ENCODE data around the gene CADM2. TPM values are rescaled to one million over a fixed set of nuclear protein-coding genes. Genes with fewer than 3 reads are reported as not detected.

Gene CADM2
- total RNA-seq, 1 experiment from 2014 or later = 0.47 TPM

- no peaks in the 10 kb centered on the region for H3K4me1 ChIP-seq (ENCODE audit: insufficient read depth, low read length)
- no peak for ATAC-seq
- no peaks in the 10 kb centered on the region for H3K9me2 ChIP-seq (replicated peaks; ENCODE audit: low read length)
- H3K79me2 ChIP-seq (ENCODE audit: low read length) = no peaks in the 10 kb centered on the region
- H4K20me1 ChIP-seq (ENCODE audit: low read length) = no peaks in the 10 kb centered on the region
- no peaks in the 10 kb centered on the region for H3K36me3 ChIP-seq (ENCODE audit: low read depth, low read length)
- H3K27ac ChIP-seq (ENCODE audit: low read length) = no peak overlapping the region
- no peak for TF ChIP-seq EZH2phosphoT487 (IDR thresholded peaks at IDR 0.05; ENCODE audit: borderline replicate concordance, low read length)
- TF ChIP-seq EZH2 (IDR thresholded peaks at IDR 0.05; ENCODE audit: low read length, unreplicated experiment) = no peak
- TF ChIP-seq CTCF (conservative IDR thresholded peaks at IDR 0.05; ENCODE audit: low read depth, low read length) = no peak
- H2AFZ ChIP-seq (ENCODE audit: low read length) = no peak overlapping the region
- BruUV-seq (replicated peaks) = no TSS peak
- DNase-seq = no peak
- no peaks in the 10 kb centered on the region for H3K9me3 ChIP-seq (ENCODE audit: low read length)
- no peak overlapping the region for H3K4me2 ChIP-seq (ENCODE audit: low read length)
- ChIA-PET CTCF (no interaction called here), POLR2A (ENCODE audit: unreplicated experiment) (no interaction called here)
- intact Hi-C loops (cut with micrococcal nuclease) = no loop called here
- no peaks in the 10 kb centered on the region for H3K27me3 ChIP-seq (ENCODE audit: low read length)
- no peaks in the 10 kb centered on the region for H3F3A ChIP-seq (ENCODE audit: low read length, unreplicated experiment)
- H3K4me3 ChIP-seq (ENCODE audit: low read length) = no peak overlapping the region
- H3K9ac ChIP-seq (ENCODE audit: low read length) = no peak overlapping the region
Observed at GRCh38 chr3:85030052-85030451, 71.3 kb downstream of the CADM2 start.

- no peak overlapping the region for H3K9ac ChIP-seq (ENCODE audit: low read length)
- BruUV-seq (replicated peaks) = no TSS peak
- no peak for ATAC-seq
- no peaks in the 10 kb centered on the region for H3K79me2 ChIP-seq (ENCODE audit: low read length)
- no peaks in the 10 kb centered on the region for H4K20me1 ChIP-seq (ENCODE audit: low read length)
- POLR2A ChIA-PET (ENCODE audit: unreplicated experiment) = no interaction called here
- no peak overlapping the region for H3K27ac ChIP-seq (ENCODE audit: low read length)
- no peaks in the 10 kb centered on the region for H3K9me2 ChIP-seq (replicated peaks; ENCODE audit: low read length)
- no peaks in the 10 kb centered on the region for H3K36me3 ChIP-seq (ENCODE audit: low read depth, low read length)
- no peak for TF ChIP-seq EZH2phosphoT487 (IDR thresholded peaks at IDR 0.05; ENCODE audit: borderline replicate concordance, low read length)
- no peak for TF ChIP-seq CTCF (conservative IDR thresholded peaks at IDR 0.05; ENCODE audit: low read depth, low read length)
- no peak for TF ChIP-seq EZH2 (IDR thresholded peaks at IDR 0.05; ENCODE audit: low read length, unreplicated experiment)
- no peak overlapping the region for H2AFZ ChIP-seq (ENCODE audit: low read length)
- intact Hi-C loops (cut with micrococcal nuclease) = no loop called here
- no peaks in the 10 kb centered on the region for H3K9me3 ChIP-seq (ENCODE audit: low read length)
- DNase-seq = no peak
- H3K4me1 ChIP-seq (ENCODE audit: insufficient read depth, low read length) = no peaks in the 10 kb centered on the region
- no peak overlapping the region for H3K4me2 ChIP-seq (ENCODE audit: low read length)
- CTCF ChIA-PET = no interaction called here
- H3K27me3 ChIP-seq (ENCODE audit: low read length) = no peaks in the 10 kb centered on the region
- no peak overlapping the region for H3K4me3 ChIP-seq (ENCODE audit: low read length)
- no peaks in the 10 kb centered on the region for H3F3A ChIP-seq (ENCODE audit: low read length, unreplicated experiment)
Observed at GRCh38 chr3:85037203-85037602, 78.4 kb downstream of the CADM2 start.

- Histone ChIP-seq H3K4me2 (ENCODE audit: low read length) (no peak overlapping the region), H4K20me1 (ENCODE audit: low read length) (no peaks in the 10 kb centered on the region), H3K36me3 (ENCODE audit: low read depth, low read length) (no peaks in the 10 kb centered on the region), H3K4me1 (ENCODE audit: insufficient read depth, low read length) (no peaks in the 10 kb centered on the region), H2AFZ (ENCODE audit: low read length) (no peak overlapping the region), H3K27me3 (ENCODE audit: low read length) (no peaks in the 10 kb centered on the region), H3K9ac (ENCODE audit: low read length) (no peak overlapping the region), H3F3A (ENCODE audit: low read length, unreplicated experiment) (no peaks in the 10 kb centered on the region), H3K4me3 (ENCODE audit: low read length) (no peak overlapping the region), H3K9me2 (replicated peaks; ENCODE audit: low read length) (no peaks in the 10 kb centered on the region), H3K27ac (ENCODE audit: low read length) (no peak overlapping the region), H3K79me2 (ENCODE audit: low read length) (no peaks in the 10 kb centered on the region), H3K9me3 (ENCODE audit: low read length) (no peaks in the 10 kb centered on the region)
- ChIA-PET POLR2A (ENCODE audit: unreplicated experiment) (no interaction called here), CTCF (no interaction called here)
- DNase-seq (no peak), ATAC-seq (no peak)
- no peak for TF ChIP-seq CTCF (conservative IDR thresholded peaks at IDR 0.05; ENCODE audit: low read depth, low read length)
- intact Hi-C loops (cut with micrococcal nuclease) = no loop called here
- BruUV-seq (replicated peaks) = no TSS peak
Observed at GRCh38 chr3:85041001-85041400, 82.2 kb downstream of the CADM2 start.
